GM12874 (cell line): Measurements from ENCODE around the gene BCOR.

Source experiments
- TF ChIP-seq, protein P1 (sequence below): IDR thresholded peaks from 2 replicates; pipeline ENCODE4 v1.5.1; 2011; ENCODE audit warnings: low read depth, mild to moderate bottlenecking, control low read depth, low read length, moderate library complexity; ENCODE audit not compliant: insufficient read depth

BCOR gene

DNA sequence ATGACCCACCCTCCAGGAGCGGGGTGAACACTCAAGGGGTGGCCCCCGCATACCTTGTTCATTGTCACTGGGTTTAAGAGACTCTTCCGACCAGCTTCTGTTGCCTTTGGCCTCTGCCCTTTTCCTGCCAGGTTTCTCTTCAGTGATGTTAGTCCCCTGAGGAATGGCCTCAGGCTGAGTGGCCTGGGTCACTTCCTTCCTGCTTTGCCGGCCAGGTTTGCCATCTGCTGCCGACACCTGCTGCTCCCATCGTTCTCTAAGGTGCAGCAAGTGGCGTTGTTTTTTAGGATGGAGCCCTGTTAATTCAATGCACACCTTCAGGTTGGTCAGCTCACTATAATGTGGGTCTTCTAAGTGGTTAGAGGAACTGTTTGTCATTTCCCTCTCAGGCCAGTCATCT, 34.2 kb downstream of the BCOR start:
- TF ChIP-seq, protein P1, sequence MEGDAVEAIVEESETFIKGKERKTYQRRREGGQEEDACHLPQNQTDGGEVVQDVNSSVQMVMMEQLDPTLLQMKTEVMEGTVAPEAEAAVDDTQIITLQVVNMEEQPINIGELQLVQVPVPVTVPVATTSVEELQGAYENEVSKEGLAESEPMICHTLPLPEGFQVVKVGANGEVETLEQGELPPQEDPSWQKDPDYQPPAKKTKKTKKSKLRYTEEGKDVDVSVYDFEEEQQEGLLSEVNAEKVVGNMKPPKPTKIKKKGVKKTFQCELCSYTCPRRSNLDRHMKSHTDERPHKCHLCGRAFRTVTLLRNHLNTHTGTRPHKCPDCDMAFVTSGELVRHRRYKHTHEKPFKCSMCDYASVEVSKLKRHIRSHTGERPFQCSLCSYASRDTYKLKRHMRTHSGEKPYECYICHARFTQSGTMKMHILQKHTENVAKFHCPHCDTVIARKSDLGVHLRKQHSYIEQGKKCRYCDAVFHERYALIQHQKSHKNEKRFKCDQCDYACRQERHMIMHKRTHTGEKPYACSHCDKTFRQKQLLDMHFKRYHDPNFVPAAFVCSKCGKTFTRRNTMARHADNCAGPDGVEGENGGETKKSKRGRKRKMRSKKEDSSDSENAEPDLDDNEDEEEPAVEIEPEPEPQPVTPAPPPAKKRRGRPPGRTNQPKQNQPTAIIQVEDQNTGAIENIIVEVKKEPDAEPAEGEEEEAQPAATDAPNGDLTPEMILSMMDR, result no peak

- TF ChIP-seq, protein P1, result no peak
Measured at GRCh38 chrX:40062525-40063155, 35.1 kb downstream of the BCOR start.

GRCh38 chrX:40061871-40062524, 35.8 kb downstream of the BCOR start:
- TF ChIP-seq, protein P1, result no peak

GRCh38 chrX:40061005-40061404, 36.8 kb downstream of the BCOR start:
- TF ChIP-seq, protein P1, result no peak

- TF ChIP-seq, protein P1, result no peak
Measured at GRCh38 chrX:40060356-40060845, 37.4 kb downstream of the BCOR start.

DNA sequence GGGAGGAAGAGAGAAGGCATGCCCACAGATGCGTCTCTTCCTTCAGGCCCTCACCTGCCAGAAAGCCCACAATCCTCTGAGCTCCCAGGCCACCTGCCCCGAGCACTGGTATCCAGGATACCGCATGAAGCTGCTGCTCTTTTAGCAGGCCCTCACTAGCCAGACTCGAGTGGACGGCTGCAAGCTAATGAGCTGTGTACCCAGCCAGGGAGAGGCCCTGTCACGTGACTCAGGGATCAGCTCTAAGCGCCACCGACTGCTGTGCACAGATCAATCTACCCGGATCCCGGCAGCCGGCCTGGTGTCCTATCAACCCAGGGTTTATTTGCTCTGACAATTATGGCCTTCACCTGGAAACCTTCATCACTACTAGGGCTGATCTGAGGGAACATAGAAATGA, 39.0 kb downstream of the BCOR start:
- TF ChIP-seq, protein P1, result no peak

DNA sequence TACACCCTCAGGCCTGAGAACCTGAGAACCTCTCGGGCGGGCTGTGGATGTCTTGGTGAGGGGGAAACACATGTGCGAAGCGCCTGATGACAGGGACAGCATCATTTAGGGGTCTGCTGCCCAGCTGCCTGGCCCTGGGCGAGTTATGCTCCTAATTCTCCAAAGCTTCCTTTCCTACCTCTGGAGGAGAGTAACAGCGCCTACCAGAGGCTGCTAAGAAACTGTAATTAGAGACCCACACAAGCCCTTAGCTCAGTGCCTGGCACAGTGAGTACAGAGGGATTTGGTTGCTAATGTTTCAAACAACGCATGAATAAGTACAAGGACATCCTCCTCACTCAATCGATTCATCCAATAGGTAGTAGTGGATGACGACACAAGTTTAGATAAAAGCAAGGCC, 40.4 kb downstream of the BCOR start:
- TF ChIP-seq, protein P1, result no peak
